ENCODE measurements around the gene DBT. TPM values are rescaled to one million over a fixed set of nuclear protein-coding genes. Genes with fewer than 3 reads are reported as not detected.
A peak's percentile ranks its signal among the peaks of the same experiment; 100 is the strongest.

The DBT gene
- total RNA-seq (2021; ENCODE audit: unreplicated experiment) (14.0 TPM), Bru-seq, nascent RNA (percentile 72 among the genes with signal in this experiment), BruChase-seq, experiment 1, labeled RNA remaining after a 6-hour chase (percentile 77 among the genes with signal in this experiment), BruChase-seq, experiment 2, labeled RNA remaining after a 2-hour chase (percentile 72 among the genes with signal in this experiment)
- polyA plus RNA-seq (2012), result 3.0 and 4.3 TPM in 2 replicates
- long read RNA-seq, full-length matches to known transcripts, result 11 of 18 reads
- long read RNA-seq, partial matches to known transcripts, result 3 of 18 reads
- long read RNA-seq, other reads (novel, unspliced or antisense), result 4 of 18 reads

- no TSS peak for BruUV-seq (replicated peaks)
- peak within 1 kb of the TSS; percentile 59 for H3K27ac ChIP-seq (ENCODE audit: low read depth, low read length)
Measured at GRCh38 chr1:100249537-100250257, at the start of gene DBT. TSS of gene DBT (minus strand) at chr1:100249834. CDS start at chr1:100249820, 14 bp downstream.

GRCh38 chr1:100298512-100298911 lies 48.9 kb upstream of the DBT start:
- ATAC-seq (no peak), DNase-seq (ENCODE audit: low read depth, low spot score) (no peak)
- ChIA-PET RAD21 (ENCODE audit: low non-redundant PET in 1 of 2, low total read pairs in 2 of 2, uncharacterized antibody in 2 of 2, unreplicated experiment in 2 of 2) (no interaction called here), POLR2A (interaction anchor here (0.8 kb wide), 1 partner anchor 13 kb away, joined by 3 read pairs; no protein-coding TSS in a partner anchor), CTCF (no interaction called here)
- H3K4me1 ChIP-seq (ENCODE audit: control insufficient read depth in 1 of 2, insufficient read depth in 2 of 2, low read length in 2 of 2), result no peaks in the 10 kb centered on the region
- no peak overlapping the region for H3K4me2 ChIP-seq (ENCODE audit: low read length)
- BruUV-seq (replicated peaks), result no TSS peak
- no peaks in the 10 kb centered on the region for H4K20me1 ChIP-seq (ENCODE audit: insufficient read depth)
- intact Hi-C loops (cut with micrococcal nuclease), result no loop called here
- no peak overlapping the region for H3K4me3 ChIP-seq (replicated peaks in 1 of 2; ENCODE audit: low read depth in 1 of 2, low read length in 2 of 2)
- no peaks in the 10 kb centered on the region for H3K9me3 ChIP-seq (ENCODE audit: control insufficient read depth in 1 of 2, insufficient read depth in 1 of 2, low read depth in 1 of 2, low read length in 2 of 2)
- no peaks in the 10 kb centered on the region for H3K36me3 ChIP-seq (ENCODE audit: control insufficient read depth in 1 of 2, insufficient read depth in 2 of 2, low read length in 2 of 2)
- no peak overlapping the region for H2AFZ ChIP-seq (ENCODE audit: low read depth, low read length, poor library complexity, severe bottlenecking)
- no peak overlapping the region for H3K9ac ChIP-seq (ENCODE audit: low read length)
- H3K9me2 ChIP-seq (ENCODE audit: insufficient read depth), result no peaks in the 10 kb centered on the region
- H3K27me3 ChIP-seq (ENCODE audit: insufficient read depth, low read length), result no peaks in the 10 kb centered on the region
- no peaks in the 10 kb centered on the region for H3K79me2 ChIP-seq (ENCODE audit: insufficient read depth, low read length)
- no peak overlapping the region for H3K27ac ChIP-seq (ENCODE audit: low read depth, low read length)
- TF ChIP-seq ZNF274 (IDR thresholded peaks at IDR 0.05; ENCODE audit: low read depth, low read length) (no peak), CBX3 (IDR thresholded peaks at IDR 0.05; ENCODE audit: low read depth) (no peak), CEBPB (IDR thresholded peaks at IDR 0.05; ENCODE audit: low read depth) (no peak), RAD21 (IDR thresholded peaks at IDR 0.05; ENCODE audit: low read depth) (no peak), JUND (IDR thresholded peaks at IDR 0.05) (no peak), MAX (IDR thresholded peaks at IDR 0.05) (no peak), REST (IDR thresholded peaks at IDR 0.05; ENCODE audit: low read depth) (no peak), POLR2A (IDR thresholded peaks at IDR 0.05; ENCODE audit: borderline replicate concordance, extremely low read depth, insufficient read depth, insufficient read length) (no peak), POLR2AphosphoS5 (IDR thresholded peaks at IDR 0.05; ENCODE audit: low read depth, low read length) (no peak), ZFX (IDR thresholded peaks at IDR 0.05) (no peak), FOSL1 (IDR thresholded peaks at IDR 0.05; ENCODE audit: low read depth) (no peak)

More at GRCh38 chr1:100249537-100250257, at the start of gene DBT:
- Histone ChIP-seq H3K9me2 (ENCODE audit: insufficient read depth) (no peaks in the 10 kb centered on the region), H3K4me1 (ENCODE audit: control insufficient read depth in 1 of 2, insufficient read depth in 2 of 2, low read length in 2 of 2) (peaks cover 6 to 17% of the 10 kb centered on the region in 2 experiments; a peak in 3 of 4 replicates), H3K9me3 (ENCODE audit: control insufficient read depth in 1 of 2, insufficient read depth in 1 of 2, low read depth in 1 of 2, low read length in 2 of 2) (no peaks in the 10 kb centered on the region), H3K4me3 (replicated peaks in 1 of 2; ENCODE audit: low read depth in 1 of 2, low read length in 2 of 2) (peak within 1 kb of the TSS; percentile 88 to 92), H4K20me1 (ENCODE audit: insufficient read depth) (no peaks in the 10 kb centered on the region), H2AFZ (ENCODE audit: low read depth, low read length, poor library complexity, severe bottlenecking) (peak within 1 kb of the TSS; percentile 82), H3K9ac (ENCODE audit: low read length) (peak within 1 kb of the TSS; percentile 86), H3K79me2 (ENCODE audit: insufficient read depth, low read length) (peaks cover 24% of the 10 kb centered on the region), H3K27me3 (ENCODE audit: insufficient read depth, low read length) (no peaks in the 10 kb centered on the region), H3K36me3 (ENCODE audit: control insufficient read depth in 1 of 2, insufficient read depth in 2 of 2, low read length in 2 of 2) (no peaks in the 10 kb centered on the region), H3K4me2 (ENCODE audit: low read length) (peak within 1 kb of the TSS; percentile 78)
- ChIA-PET RAD21 (ENCODE audit: low non-redundant PET in 1 of 2, low total read pairs in 2 of 2, uncharacterized antibody in 2 of 2, unreplicated experiment in 2 of 2) (no interaction called here), CTCF (interaction anchor here (1.0 kb wide), 2 partner anchors 16 to 210 kb away, joined by 4 read pairs; partner anchors contain the start of gene RTCA), POLR2A (interaction anchor here (0.8 to 1.3 kb wide), 4 partner anchors 11 to 117 kb away, joined by 3 to 4 read pairs (median 3); partner anchors contain the start of genes CDC14A, SASS6 and TRMT13)
- DNase-seq (ENCODE audit: low read depth, low spot score) (peak; percentile 84), ATAC-seq (peak; percentile 100)
- intact Hi-C loops (cut with micrococcal nuclease), result loop anchor here (5.0 kb wide), 1 partner anchor 103 kb away; the partner anchor contains the start of gene CDC14A
- TF ChIP-seq SIN3A (IDR thresholded peaks at IDR 0.05; ENCODE audit: low read depth) (peak; percentile 66), ELF1 (IDR thresholded peaks at IDR 0.05; ENCODE audit: borderline replicate concordance, low read depth) (peak; percentile 89), FOSL1 (IDR thresholded peaks at IDR 0.05; ENCODE audit: low read depth) (no peak), YY1 (IDR thresholded peaks at IDR 0.05; ENCODE audit: extremely low read depth, insufficient replicate concordance, low read depth, low read length) (peak; percentile 97), POLR2AphosphoS5 (IDR thresholded peaks at IDR 0.05; ENCODE audit: low read depth, low read length) (peak; percentile 92), POLR2A (IDR thresholded peaks at IDR 0.05; ENCODE audit: borderline replicate concordance, extremely low read depth, insufficient read depth, insufficient read length) (peak; percentile 85), CBX3 (IDR thresholded peaks at IDR 0.05; ENCODE audit: low read depth) (0 out of 2 replicates have a peak, but pooled peaks have one; percentile 10), TCF7L2 (IDR thresholded peaks at IDR 0.05; ENCODE audit: borderline replicate concordance, extremely low read depth, insufficient read depth, insufficient read length) (no peak), SP1 (IDR thresholded peaks at IDR 0.05; ENCODE audit: low read depth) (peak; percentile 73), SRF (IDR thresholded peaks at IDR 0.05; ENCODE audit: low read depth) (no peak)

Measured in HCT116 (cell line).